Hepatic stellate cell (primary cell): ENCODE data around the gene COMMD7.
"Not testable (repeated sequence)": the region's sequence is repeated elsewhere in the genome, so short reads cannot be mapped to it uniquely, and the experiment has no call there.

Experiments
- DNase-seq: peaks from one replicate; pipeline ENCODE4 v3.0.0; 2011; ENCODE audit warnings: low spot score

The COMMD7 gene

DNA sequence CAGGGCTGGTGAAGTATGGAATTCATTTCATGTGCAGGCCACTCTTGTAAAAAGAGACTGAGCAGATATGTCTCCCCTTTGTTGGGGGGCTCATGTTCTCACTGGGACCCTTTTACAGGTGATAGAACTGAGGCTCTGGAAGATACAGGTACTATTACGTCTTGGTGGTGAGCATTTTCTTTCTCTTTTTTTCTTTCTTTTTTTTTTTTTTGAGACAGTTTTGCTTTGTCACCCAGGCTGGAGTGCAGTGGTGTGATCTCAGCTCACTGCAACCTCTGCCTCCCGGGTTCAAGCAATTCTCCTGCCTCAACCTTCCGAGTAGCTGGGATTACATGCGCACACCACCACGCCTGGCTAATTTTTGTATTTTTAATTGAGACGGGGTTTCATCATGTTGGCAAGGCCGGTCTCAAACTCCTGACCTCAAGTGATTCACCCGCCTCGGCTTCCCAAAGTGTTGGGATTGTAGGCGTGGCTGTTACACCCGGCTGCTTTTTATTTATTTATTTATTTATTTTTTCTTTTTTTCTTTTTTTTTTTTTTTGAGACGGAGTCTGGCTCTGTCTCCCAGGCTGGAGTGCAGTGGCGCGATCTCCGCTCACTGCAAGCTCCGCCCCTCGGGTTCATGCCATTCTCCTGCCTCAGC, 22.1 kb upstream of the COMMD7 start:
- not testable (repeated sequence) for DNase-seq

DNA sequence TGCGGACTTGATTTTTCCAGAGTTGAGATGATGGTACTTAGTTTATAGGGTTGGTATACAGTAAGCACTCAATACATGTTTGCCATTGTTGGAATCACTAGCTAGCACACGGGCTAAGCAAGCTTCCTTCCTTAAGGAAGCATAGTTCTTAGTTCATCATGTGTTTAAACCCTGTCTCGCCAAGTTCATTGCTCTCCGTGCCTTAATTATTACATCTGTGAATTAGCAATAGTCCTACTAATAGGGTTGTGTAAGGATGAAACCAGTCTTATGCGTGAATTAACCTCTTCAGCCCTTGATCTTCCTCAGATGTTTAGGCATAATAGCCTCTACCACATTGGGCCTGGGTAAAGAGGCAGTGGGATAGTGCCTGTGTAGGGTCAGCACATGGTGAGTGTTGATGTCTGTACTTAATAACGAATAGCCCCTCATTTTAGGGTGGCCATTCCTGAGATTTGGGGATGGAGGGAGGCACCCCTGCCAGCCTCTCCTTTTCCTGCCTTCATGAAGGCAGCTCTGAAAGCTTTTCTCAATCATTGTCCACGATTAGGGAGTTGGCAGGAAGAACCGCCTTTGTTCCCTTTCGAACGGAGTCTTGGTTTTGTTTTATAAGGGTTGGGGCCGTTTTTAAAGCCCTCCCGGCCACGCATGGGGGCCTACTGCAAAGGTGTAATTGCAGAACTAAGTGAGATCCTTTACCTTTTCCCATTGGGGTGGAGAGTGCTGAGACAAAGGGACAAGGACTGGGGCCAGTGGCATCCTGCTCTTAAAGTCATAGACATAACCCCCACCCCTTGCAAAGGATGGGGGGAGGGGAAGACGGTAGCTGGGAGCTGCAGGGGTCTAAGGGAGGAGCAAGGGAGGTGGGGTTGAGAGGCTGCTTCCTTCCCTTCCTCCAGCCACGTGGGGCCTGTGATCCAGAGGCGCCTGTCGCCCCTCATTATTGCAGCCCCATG, 21.0 kb upstream of the COMMD7 start:
- no peak for DNase-seq

DNA sequence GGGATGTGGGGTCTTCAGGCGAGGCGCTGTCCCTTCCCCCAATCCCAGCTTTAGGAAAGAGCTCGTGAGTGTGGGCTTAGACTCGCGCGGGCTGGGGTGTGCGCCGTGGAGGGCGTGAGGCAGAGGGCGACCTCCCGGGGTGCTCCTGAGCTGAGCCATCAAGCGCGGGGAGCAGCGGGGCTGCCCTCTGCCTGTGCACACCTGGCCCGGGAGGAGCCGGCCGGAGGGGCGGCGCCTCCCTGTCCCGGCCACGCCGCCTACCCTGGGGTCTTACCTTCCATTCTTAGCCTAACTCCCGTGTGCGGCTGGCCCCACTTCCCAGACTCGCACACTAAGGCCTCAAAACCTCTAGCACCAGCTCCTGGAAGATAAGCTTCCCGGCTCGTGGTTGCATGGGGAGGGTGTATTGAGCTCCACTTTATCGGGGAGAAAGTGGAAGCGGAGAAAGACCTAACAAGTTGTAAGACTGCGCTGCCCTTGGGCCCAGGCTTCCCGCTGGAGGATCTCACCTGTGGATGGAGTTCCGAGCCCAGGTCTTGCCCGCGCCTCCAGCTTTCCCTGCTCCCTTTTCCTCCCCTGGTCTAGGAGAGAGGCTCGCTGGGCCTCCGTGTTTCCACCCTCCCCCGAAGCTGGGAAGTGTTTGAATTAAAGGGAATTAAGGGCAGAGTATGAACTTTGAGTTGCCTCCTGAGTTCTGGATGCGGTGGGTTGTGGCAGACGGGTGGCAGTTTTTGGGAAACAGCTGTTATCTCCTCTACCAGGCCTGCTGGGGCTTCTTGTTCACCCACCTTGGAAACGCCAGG, 20.1 kb upstream of the COMMD7 start:
- no peak for DNase-seq

DNA sequence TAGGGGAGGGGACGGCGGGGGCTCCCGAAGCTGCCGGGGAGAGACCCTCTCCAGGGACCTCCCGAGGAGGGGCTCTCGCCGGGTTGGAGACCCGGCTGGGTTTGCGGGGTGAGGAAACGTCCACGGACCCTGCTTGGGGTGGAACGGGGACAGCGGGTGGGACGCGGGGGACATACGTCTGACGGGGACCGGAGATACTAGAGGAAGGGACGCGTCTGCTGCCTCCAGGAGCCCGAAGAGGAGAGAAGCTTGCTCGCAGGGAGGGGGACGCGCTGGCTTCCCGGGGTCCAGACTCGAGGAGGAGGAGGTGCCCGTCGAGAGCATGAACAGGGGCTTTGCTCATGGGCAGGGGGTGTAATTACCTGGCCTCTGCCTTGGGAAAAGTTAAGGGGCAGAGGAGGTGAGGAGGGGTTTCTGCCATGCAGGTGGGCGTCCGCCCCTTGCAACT, 19.5 kb upstream of the COMMD7 start:
- no peak for DNase-seq

DNA sequence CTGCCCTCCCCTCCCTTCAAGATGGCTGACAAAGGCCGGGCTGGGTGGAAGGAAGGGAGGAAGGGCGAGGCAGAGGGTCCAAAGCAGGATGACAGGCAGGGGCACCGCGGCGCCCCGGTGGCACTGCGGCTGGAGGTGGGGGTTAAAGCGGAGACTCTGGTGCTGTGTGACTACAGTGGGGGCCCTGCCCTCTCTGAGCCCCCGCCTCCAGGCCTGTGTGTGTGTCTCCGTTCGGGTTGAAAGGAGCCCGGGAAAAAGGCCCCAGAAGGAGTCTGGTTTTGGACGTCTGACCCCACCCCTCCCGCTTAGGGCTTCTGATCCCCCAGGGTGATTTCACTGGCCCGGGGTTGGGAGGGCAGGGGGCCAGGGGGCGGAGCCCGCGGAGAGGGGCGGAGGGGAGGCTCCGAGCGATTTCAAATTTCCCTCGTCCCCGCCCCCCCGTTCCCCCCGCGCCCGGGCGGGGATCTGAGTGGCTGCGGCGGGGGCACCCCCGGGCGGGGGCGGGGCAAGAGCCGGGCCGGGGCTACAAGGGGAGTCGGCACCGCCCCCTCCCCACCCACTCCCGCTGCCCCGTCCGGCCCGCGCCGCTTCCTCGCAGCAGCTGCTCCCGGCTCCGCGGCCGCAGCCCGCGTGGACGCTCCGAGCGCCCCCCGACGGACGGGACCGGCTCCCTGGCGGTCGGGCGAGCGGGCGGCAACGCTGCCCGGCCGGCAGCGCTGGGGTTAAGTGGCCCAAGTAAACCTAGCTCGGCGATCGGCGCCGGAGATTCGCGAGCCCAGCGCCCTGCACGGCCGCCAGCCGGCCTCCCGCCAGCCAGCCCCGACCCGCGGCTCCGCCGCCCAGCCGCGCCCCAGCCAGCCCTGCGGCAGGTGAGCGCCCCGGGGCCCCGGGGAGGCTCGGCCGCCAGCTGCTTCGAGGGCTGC, 18.8 kb upstream of the COMMD7 start, which contains the start of gene DNMT3B:
DNMT3B (plus strand) TSS at position 555 of the 923 bp plus-strand sequence. CDS start 17,939 bp downstream, outside the sequence.
- peak; percentile 90 for DNase-seq

DNA sequence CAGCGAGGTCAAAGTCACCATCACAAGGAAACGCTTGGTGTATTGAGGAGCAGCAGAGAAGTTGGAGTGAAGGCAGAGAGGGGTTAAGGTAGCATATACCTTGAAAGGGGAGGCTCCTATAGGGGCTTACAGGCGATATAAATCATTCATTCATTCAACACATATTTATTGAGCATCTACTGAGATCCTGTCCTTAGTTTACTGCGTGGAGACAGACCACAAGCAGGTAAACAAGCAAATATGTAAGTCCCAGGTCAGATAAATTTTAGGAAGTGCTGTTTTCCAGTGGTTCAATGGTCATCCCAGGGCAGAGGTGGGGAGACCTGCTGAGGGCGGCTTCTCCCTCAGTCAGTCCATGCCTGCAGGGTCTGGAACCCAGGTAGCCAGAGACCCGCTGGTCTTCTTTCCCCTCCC, 18.2 kb upstream of the COMMD7 start:
- no peak for DNase-seq

DNA sequence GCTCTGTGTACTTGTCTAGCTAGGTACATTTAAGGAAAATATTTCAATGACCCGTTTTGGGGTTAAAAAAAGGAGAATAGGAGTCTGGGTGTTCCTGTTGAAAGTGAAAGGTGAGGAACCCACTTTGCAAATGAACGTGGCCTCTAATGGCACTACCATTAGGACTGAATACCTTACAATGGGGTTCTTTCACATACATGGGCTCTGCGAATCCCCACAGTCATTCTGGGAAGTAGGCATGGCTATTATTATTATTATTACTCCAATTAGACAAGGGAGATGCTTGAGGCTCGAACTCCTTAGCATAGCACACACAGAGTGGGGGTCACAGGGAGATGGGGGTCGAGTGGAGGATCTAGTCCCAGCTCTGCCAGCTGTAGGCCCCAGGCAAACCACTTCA, 12.9 kb upstream of the COMMD7 start:
- DNase-seq = no peak

DNA sequence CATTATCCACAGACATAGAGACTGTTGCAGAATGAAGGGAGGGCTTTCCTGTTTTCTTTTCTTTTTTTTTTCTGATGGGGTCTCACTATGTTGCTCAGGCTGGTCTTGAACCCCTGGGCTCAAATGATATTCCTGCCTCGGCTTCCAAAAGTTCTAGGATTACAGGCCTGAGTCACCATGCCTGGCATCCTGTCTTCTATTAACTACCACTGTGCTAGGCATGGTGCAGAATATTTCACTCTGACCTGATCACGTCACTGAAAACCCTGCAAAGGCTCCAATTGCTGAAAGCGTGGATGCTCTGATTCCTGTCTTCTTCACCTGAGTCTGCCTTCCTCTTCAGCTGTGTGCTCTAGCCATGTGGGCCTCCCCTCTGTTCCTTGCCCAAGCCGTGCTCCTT, 10.5 kb upstream of the COMMD7 start:
- no peak for DNase-seq

DNA sequence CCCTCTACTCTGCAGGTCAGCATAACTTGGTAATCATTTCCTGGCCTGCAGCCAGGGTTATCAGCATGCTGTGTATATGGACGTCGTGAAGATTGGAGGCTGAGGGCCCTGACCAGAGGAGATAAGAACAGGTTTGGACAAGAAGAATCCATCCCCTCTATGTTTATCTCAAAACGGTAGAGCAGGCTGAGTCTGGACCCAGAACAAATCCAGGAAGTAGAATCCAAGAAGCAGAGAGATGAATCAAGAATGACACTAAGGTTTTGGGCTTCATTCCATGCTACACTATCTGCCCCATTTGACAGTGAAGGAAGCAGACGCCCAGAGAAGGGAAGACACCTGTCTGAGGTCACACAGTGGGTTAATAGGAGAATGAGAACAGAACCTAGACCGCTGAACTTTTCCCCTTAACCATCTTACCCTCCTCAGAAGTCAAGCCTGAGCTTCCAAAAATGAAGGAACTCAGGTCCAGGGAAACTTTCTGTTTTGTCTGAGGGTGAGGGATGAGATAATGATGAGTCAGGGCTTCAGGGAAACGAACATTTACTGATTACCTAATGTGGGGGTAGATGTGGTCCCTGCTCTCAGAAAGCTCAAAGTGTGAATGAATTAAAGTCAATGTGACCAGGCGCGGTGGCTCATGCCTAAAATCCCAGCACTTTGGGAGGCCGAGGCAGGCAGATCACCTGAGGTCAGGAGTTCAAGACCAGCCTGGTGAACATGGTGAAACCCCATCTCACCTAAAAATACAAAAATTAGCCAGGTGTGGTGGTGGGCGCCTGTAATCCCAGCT, 9.4 kb upstream of the COMMD7 start:
- no peak for DNase-seq

DNA sequence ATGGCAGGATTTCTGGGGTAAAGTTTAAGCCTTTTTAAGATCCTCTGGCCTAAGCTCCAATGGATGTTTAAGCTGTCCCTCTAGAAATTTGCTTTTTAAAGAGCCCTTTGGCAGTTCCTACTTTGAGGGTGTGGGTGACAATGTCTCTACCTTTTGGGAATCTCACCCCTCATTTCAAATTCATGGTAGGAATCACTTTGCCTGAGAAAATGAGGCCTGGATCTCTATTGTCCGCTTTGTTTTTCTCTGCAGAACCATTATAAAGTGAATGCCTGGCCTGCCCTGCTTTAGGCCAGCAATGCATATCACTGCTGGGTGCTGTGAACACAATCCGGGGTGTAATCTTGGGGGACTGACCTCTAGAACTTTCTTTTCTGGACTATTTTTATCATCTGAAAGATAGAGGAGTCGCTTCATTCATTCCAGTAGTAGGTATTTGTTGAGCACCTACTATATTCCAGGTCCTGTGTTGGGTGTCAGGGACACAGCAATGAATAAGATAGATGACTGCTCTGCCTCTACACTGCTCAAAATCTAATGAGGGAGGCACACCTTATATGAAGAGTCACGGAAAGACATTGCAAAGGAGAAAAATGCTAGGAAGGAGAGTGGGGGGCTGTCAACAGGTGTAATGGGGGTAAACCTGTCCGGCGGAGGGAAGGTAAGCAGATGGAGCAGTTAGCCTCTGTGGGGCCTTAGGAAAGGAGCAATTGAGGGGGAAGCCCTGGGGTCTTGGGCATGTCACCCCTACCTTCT, 8.6 kb upstream of the COMMD7 start:
- DNase-seq = no peak

DNA sequence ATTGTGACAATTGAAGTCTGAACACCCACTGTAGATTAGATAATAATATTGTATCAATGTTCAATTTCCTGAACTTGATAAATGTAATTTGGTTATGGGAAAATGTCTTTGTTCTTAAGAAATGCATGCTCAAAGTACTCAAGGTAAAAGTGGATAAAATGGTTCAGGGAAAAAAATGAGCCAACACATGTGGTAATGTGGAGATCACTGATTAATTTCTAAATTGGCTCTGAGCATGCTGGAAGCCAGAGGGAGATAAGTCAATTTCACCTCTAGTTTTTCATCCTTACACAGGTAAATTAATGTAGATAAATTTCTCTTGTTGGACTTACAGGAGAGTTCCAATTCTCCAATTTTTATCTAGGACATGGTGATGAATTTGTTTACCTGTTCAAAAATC, 8.0 kb upstream of the COMMD7 start:
- no peak for DNase-seq

DNA sequence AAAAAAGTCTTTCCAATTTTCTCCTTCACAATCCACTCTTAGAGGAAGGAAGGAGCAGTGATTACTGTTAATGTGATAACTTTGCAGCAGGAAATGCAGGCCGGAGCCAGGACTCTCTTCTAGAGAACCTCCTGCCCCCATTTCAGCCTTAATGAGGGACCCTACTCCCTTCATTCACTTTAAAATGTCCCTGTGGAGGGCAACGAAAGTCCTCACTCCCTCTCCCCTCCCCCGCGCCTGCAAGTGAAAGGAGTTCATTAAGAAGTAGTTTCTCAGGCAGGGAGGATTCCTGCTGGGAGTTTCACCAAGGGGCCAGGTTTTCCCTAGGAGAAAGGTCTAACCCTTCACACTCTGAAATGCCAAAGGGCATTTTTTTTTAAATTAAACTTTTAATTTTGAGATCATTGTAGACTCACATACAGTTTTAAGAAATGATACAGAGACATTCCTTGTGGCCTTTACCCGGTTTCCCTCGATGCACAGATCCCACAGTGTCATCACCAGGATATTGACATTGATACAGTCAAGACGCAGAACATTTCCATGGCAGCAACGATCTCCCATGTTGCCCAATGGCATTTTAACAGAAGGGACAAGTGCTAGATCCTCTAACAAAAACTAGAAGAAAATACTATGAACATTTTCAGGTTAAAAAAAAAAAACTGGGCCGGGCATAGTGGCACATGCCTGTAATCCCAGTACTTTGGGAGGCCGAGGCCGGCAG, 6.8 kb upstream of the COMMD7 start:
- DNase-seq = no peak

DNA sequence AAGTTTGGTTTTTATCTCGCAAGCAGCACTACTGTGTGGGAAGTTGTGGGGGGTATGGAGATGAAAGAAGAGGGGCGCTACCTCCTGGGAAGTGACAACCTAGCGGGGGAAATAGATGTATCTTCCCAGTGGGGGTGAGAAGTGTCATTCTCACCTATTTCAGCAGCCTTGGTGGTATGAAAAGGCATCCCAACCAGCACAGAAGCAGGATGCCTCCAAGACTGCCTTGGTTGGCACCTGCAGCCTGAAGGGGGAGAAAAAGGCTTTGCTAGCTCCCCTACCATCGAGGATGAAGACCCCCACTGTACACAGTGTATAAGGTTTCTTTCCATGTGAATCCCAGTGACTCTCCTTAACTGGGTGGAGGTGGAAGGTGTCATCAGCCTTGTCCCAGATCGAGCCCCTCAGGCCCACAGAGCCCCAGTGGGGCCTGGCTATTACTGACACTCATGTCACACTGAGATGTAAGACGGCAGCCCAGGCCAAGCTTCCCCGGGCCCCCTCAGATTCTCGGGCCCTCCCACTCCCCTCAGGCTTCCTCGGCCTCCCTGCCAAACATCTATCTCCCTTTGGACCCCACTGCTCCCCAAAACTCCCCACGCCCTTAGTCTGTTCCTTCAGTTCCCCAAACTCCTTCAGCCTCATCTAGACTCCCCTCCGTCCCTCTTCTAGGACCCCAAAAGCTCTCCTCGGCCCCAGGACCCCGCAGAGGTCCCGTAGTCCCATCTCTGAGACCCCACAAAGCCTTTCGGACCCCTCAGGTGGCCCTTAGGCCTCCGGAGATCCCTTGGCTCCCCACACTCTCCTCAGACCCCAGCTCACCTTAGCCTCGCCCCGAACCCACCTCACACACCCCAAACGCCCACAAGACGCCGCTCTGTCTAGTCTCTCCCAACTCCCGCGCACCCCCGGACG, 688 bp downstream of the COMMD7 start:
- DNase-seq = no peak

DNA sequence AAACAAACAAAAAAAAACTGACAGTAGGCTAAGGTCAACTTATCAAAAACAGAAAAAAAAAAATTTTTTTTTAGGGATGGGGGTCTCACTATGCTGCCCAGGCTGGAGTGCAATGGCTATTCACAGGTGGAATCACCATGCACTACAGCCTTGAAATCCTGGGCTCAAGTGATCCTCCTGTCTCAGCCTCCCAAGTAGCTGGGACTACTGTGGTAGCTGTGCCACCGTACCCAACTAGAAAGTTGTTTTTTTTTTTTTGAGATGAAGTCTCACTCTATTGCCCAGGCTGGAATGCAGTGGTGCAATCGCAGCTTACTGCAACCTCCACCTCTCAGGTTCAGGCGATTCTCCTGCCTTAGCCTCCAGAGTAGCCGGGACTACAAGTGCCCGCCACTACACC, 2.1 kb downstream of the COMMD7 start:
- DNase-seq = no peak

DNA sequence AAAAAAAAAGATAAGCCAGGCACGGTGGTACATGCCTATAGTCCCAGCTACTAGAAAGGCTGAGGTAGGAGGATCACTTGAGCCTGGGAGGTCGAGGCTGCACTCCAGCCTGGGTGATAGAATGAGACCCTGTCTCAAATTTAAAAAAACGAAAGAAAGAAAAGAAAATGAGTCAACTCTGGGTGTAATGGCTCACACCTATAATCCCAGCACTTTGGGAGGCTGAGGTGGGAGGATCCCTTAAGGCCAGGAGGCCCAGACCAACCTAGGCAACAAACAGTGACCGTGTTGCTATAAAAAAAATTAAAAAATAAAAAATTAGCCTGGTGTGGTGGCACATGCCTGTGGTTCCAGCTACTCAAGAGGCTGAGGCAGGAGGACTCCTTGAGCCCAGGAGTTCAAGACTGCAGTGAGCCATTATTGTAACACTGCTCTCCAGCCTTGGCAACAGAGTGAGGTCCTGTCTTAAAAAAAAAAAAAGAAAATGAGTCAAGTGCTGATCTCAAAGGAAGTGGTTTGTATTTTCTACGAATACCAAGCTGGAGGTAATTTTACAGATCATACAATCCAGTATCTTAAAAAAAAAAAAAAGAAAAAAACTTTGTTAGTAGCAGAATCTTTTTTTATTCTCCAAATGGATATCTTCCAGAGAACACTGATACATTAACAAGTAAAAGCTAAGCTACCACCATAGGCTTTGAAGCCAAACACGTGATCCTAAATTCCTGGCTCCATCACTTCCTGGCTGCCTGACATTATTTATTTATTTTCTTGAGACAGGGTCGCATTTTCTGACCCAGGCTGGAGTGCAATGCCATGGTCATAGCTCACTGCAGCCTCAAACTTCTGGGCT, 5.7 kb downstream of the COMMD7 start:
- peak; percentile 48 for DNase-seq

DNA sequence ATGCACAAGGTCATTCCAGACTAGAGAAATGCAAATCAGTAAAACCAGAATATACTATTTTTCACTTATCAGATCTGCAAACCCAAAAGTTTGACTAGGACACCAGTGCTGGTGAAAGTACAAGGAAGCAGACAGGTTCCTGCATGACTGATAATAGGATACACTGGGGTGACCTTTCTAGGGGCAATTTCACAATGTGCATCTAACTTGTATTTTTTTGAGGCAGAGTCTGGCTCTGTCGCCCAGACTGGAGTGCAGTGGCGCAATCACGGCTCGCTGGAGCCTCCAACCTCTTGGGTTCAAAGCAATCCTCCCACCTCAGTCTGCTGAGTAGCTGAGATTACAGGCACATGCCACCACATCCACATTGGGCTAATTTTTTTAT, 11.4 kb downstream of the COMMD7 start:
- DNase-seq = no peak

DNA sequence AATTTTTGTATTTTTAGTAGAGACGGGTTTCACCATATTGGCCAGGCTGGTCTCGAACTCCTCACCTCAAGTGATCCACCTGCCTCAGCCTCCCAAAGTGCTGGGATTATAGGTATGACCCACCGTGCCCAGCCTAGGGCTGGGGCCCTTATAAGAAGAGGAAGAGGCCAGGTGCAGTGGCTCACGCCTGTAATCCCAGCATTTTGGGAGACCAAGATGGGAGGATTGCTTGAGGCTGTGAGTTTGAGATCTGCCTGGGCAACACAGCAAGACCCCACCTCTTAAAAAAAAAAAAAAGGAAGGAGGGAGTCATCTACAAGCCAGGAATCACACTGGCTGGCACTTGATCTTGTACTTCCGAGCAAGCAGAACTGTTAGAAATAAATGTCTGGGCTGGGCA, 13.9 kb downstream of the COMMD7 start:
- DNase-seq = not testable (repeated sequence)
